ENCODE results near the gene RIPK3.

The RIPK3 gene

GRCh38 chr14:24321212-24321975 lies 18.4 kb downstream of the RIPK3 start:
- DNase-seq (ENCODE audit: low read depth): no peak

- no peak for DNase-seq (ENCODE audit: low read depth)
Measured at GRCh38 chr14:24317141-24317928, 22.5 kb downstream of the RIPK3 start.

- DNase-seq (ENCODE audit: low read depth): no peak
Measured at GRCh38 chr14:24316597-24316950, 23.2 kb downstream of the RIPK3 start.

GRCh38 chr14:24315807-24316596 lies 23.8 kb downstream of the RIPK3 start:
- DNase-seq (ENCODE audit: low read depth): no peak

GRCh38 chr14:24315243-24315806 lies 24.5 kb downstream of the RIPK3 start:
- no peak for DNase-seq (ENCODE audit: low read depth)

- no peak for DNase-seq (ENCODE audit: low read depth)
Measured at GRCh38 chr14:24314377-24315193, 25.2 kb downstream of the RIPK3 start.

GRCh38 chr14:24313913-24314312 lies 25.9 kb downstream of the RIPK3 start:
- no peak for DNase-seq (ENCODE audit: low read depth)

- no peak for DNase-seq (ENCODE audit: low read depth)
Measured at GRCh38 chr14:24312736-24313507, 26.9 kb downstream of the RIPK3 start.

- DNase-seq (ENCODE audit: low read depth): no peak
Measured at GRCh38 chr14:24311837-24312615, 27.8 kb downstream of the RIPK3 start.

- peak; percentile 51 for DNase-seq (ENCODE audit: low read depth)
Measured at GRCh38 chr14:24310646-24311604, 28.9 kb downstream of the RIPK3 start, which contains the start of gene LTB4R. TSS of gene LTB4R (plus strand) at chr14:24311502. CDS start at chr14:24315652, 4,150 bp downstream.

GRCh38 chr14:24310265-24310645 lies 29.5 kb downstream of the RIPK3 start:
- no peak for DNase-seq (ENCODE audit: low read depth)

- no peak for DNase-seq (ENCODE audit: low read depth)
Measured at GRCh38 chr14:24309538-24310264, 30.1 kb downstream of the RIPK3 start, which contains the start of gene LTB4R2. TSS of gene LTB4R2 (plus strand) at chr14:24310140. CDS start at chr14:24310665, 525 bp downstream.

- DNase-seq (ENCODE audit: low read depth): no peak
Measured at GRCh38 chr14:24308342-24309124, 31.3 kb downstream of the RIPK3 start.

- DNase-seq (ENCODE audit: low read depth): peak; percentile 37
Measured at GRCh38 chr14:24307575-24308341, 32.0 kb downstream of the RIPK3 start, which contains the start of gene CIDEB. TSS of gene CIDEB (minus strand) at chr14:24307977. CDS start at chr14:24307858, 119 bp downstream.

GRCh38 chr14:24307156-24307574 lies 32.6 kb downstream of the RIPK3 start:
- no peak for DNase-seq (ENCODE audit: low read depth)

- no peak for DNase-seq (ENCODE audit: low read depth)
Measured at GRCh38 chr14:24304019-24304387, 35.8 kb downstream of the RIPK3 start.
